MCF 10A (cell line): ENCODE measurements around the gene MYH6. TPM values are rescaled to one million over a fixed set of nuclear protein-coding genes. Genes with fewer than 3 reads are reported as not detected.
"Not testable (repeated sequence)": the region's sequence is repeated elsewhere in the genome, so short reads cannot be mapped to it uniquely, and the experiment has no call there.

ENCODE experiments used
- BruUV-seq: library from RNA; stranded (reverse); fragments of 400-500 nt; replicated peaks from 2 replicates; lab custom pipeline; 2021; lab: Mats Ljungman, UMichigan
- CTCF ChIA-PET: fragments of 300-600 bp; sonication (Branson Sonifier 250); formaldehyde crosslinking; extraction: SDS; loops from one replicate; lab custom pipeline; 2021; ENCODE audit warnings: antibody characterized with exemption, inconsistent platforms; lab: Yijun Ruan, JAX
- POLR2A ChIA-PET: fragments of 300-600, 350-650 bp; sonication (Branson Sonifier 250); formaldehyde crosslinking; extraction: SDS; loops from one replicate; lab custom pipeline; 2020; ENCODE audit warnings: antibody characterized with exemption, inconsistent platforms; lab: Yijun Ruan, JAX
- DNase-seq: peaks from one replicate; pipeline ENCODE4 v3.0.0-alpha.2; 2018; ENCODE audit not compliant: unreplicated experiment
- H3K27ac Mint-ChIP-seq: one replicate; pipeline ENCODE4 v1.8.0; 2022; ENCODE audit warnings: mild to moderate bottlenecking, low read depth, mixed read lengths; ENCODE audit not compliant: unreplicated experiment
- H3K27me3 Mint-ChIP-seq: one replicate; pipeline ENCODE4 v1.8.0; 2022; ENCODE audit warnings: mixed read lengths; ENCODE audit not compliant: insufficient read depth, unreplicated experiment
- H3K36me3 Mint-ChIP-seq: one replicate; pipeline ENCODE4 v1.8.0; 2022; ENCODE audit warnings: mild to moderate bottlenecking, moderate library complexity, mixed read lengths; ENCODE audit not compliant: insufficient read depth, unreplicated experiment
- H3K4me1 Mint-ChIP-seq: one replicate; pipeline ENCODE4 v1.8.0; 2022; ENCODE audit warnings: mixed read lengths; ENCODE audit not compliant: insufficient read depth, unreplicated experiment
- H3K4me3 Mint-ChIP-seq: one replicate; pipeline ENCODE4 v1.8.0; 2022; ENCODE audit warnings: mild to moderate bottlenecking, moderate library complexity, mixed read lengths; ENCODE audit not compliant: unreplicated experiment
- H3K9me3 Mint-ChIP-seq: one replicate; pipeline ENCODE4 v1.8.0; 2022; ENCODE audit warnings: mixed read lengths; ENCODE audit not compliant: unreplicated experiment
- CTCF ChIP-seq: fragments of 200-600 bp; IDR thresholded peaks from one replicate; pipeline ENCODE4 v1.8.0; 2022; ENCODE audit warnings: antibody characterized with exemption, mild to moderate bottlenecking; ENCODE audit not compliant: unreplicated experiment
- intact Hi-C: fragments of 100-400 bp; cut with micrococcal nuclease; formaldehyde crosslinking; loops from 2 replicates; pipeline ENCODE4 v1.14.1; 2022
- total RNA-seq: library from RNA; stranded (reverse); gene quantifications from 2 replicates; pipeline ENCODE4 v1.2.3, GENCODE V29; 2022

MYH6 gene
- total RNA-seq, 1 experiment from 2014 or later = not detected

GRCh38 chr14:23392613-23393012, 15.5 kb downstream of the MYH6 start:
- H3K27ac Mint-ChIP-seq = no peak overlapping the region
- POLR2A ChIA-PET = no interaction called here

DNA sequence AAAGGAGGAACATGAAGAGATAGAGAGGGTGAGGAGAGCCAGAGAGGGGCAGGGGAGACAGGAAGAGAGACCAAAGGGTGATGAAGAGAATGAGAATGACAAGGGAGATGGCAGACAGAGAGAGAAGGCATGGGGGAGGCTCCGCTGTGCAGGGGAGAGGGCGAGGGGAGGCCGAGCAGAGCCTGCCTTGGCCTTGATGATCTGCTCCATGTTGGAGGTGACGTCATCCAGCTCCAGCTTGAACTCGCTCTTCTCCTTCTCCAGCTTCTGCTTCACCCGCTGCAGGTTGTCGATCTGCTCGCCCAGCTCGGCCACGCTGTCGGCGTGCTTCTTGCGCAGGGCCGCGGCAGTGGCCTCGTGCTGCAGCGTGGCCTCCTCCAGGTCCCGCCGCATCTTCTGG, 18.2 kb downstream of the MYH6 start:
- CTCF ChIA-PET = interaction anchor here (7.8 kb wide), 1 partner anchor 10 kb away, joined by 74 read pairs; no protein-coding TSS in a partner anchor
- H3K27ac Mint-ChIP-seq, intact Hi-C loops, POLR2A ChIA-PET, H3K9me3 Mint-ChIP-seq, H3K36me3 Mint-ChIP-seq, H3K4me3 Mint-ChIP-seq, DNase-seq, H3K4me1 Mint-ChIP-seq, BruUV-seq: not testable (repeated sequence)
- H3K27me3 Mint-ChIP-seq = peaks cover 86% of the 10 kb centered on the region

More at GRCh38 chr14:23392613-23393012, 15.5 kb downstream of the MYH6 start:
- DNase-seq = no peak
- no TSS peak for BruUV-seq
- TF ChIP-seq CTCF = no peak
- H3K27me3 Mint-ChIP-seq = peaks cover 69% of the 10 kb centered on the region
- H3K4me1 Mint-ChIP-seq = no peaks in the 10 kb centered on the region
- no peak overlapping the region for H3K4me3 Mint-ChIP-seq
- intact Hi-C loops = no loop called here
- no peaks in the 10 kb centered on the region for H3K36me3 Mint-ChIP-seq
- CTCF ChIA-PET = interaction anchor here (0.6 to 7.8 kb wide), 4 partner anchors 13 to 807 kb away, joined by 3 to 74 read pairs (median 3); no protein-coding TSS in a partner anchor
- no peaks in the 10 kb centered on the region for H3K9me3 Mint-ChIP-seq

GRCh38 chr14:23389396-23389795, 18.7 kb downstream of the MYH6 start:
- no peak for DNase-seq
- no peaks in the 10 kb centered on the region for H3K36me3 Mint-ChIP-seq
- no peaks in the 10 kb centered on the region for H3K4me1 Mint-ChIP-seq
- no peaks in the 10 kb centered on the region for H3K9me3 Mint-ChIP-seq
- H3K27me3 Mint-ChIP-seq = peaks cover 88% of the 10 kb centered on the region
- H3K27ac Mint-ChIP-seq = no peak overlapping the region
- ChIA-PET POLR2A (no interaction called here), CTCF (interaction anchor here (0.6 to 7.8 kb wide), 2 partner anchors 9 to 95 kb away, joined by 3 to 74 read pairs; no protein-coding TSS in a partner anchor)
- TF ChIP-seq CTCF = no peak
- H3K4me3 Mint-ChIP-seq = no peak overlapping the region
- no TSS peak for BruUV-seq
- intact Hi-C loops = no loop called here

- H3K36me3 Mint-ChIP-seq = no peaks in the 10 kb centered on the region
- no peak for DNase-seq
- no peaks in the 10 kb centered on the region for H3K9me3 Mint-ChIP-seq
- BruUV-seq = no TSS peak
- H3K27me3 Mint-ChIP-seq = peaks cover 89% of the 10 kb centered on the region
- H3K27ac Mint-ChIP-seq = no peak overlapping the region
- intact Hi-C loops = no loop called here
- no peaks in the 10 kb centered on the region for H3K4me1 Mint-ChIP-seq
- no peak for TF ChIP-seq CTCF
- H3K4me3 Mint-ChIP-seq = no peak overlapping the region
- ChIA-PET CTCF (interaction anchor here (0.6 to 7.8 kb wide), 3 partner anchors 9 to 95 kb away, joined by 3 to 74 read pairs (median 3); no protein-coding TSS in a partner anchor), POLR2A (no interaction called here)
These were observed 19.1 kb downstream of the MYH6 start for GRCh38 chr14:23388996-23389395.
